ENCODE results near the gene S1PR2. TPM values are rescaled to one million over a fixed set of nuclear protein-coding genes. Genes with fewer than 3 reads are reported as not detected.

The S1PR2 gene
- total and polyA plus RNA-seq, 2 donors (not counting 3 experiments of a cell fraction or from before 2014, with no cell fraction given) = 0.70 to 1.0 TPM

GRCh38 chr19:10211061-10211460 is 20.1 kb downstream of the S1PR2 start:
- H3K36me3 ChIP-seq (ENCODE audit: control insufficient read depth in 2 of 2, extremely low read depth in 1 of 2, insufficient read depth in 2 of 2, low read length in 2 of 2) = no peaks in the 10 kb centered on the region
- no peak overlapping the region for H2AFZ ChIP-seq (ENCODE audit: low read depth, low read length)
- dilution Hi-C loops (cut with MboI; ENCODE audit: extremely low pct_ligation_motif_present, low sequenced_read_pairs) = no loop called here
- H3K79me2 ChIP-seq (ENCODE audit: control insufficient read depth, insufficient read depth, low read length) = no peaks in the 10 kb centered on the region
- intact Hi-C loops (cut with micrococcal nuclease) = no loop called here
- FAIRE-seq (no peak), DNase-seq (ENCODE audit: low read depth, low spot score) (no peak)
- H3K9me3 ChIP-seq (replicated peaks; ENCODE audit: control insufficient read depth, insufficient read depth, low read length) = no peaks in the 10 kb centered on the region
- CTCF ChIA-PET = interaction anchor here (1.4 to 2.5 kb wide), 2 partner anchors 18 to 39 kb away, joined by 6 to 10 read pairs; no protein-coding TSS in a partner anchor
- peaks cover 0 to 1% of the 10 kb centered on the region in 2 experiments for H3K27me3 ChIP-seq (ENCODE audit: control insufficient read depth in 2 of 2, insufficient read depth in 2 of 2, low read length in 2 of 2)
- no peaks in the 10 kb centered on the region for H3K4me1 ChIP-seq (ENCODE audit: control insufficient read depth, extremely low read depth, insufficient read depth, low read length)
- no peak overlapping the region for H3K9ac ChIP-seq (replicated peaks; ENCODE audit: extremely low read depth, insufficient read depth, low read length)
- H3K9me1 ChIP-seq (replicated peaks; ENCODE audit: control insufficient read depth, extremely low read depth, insufficient read depth, low read length) = no peaks in the 10 kb centered on the region
- no peak overlapping the region for H3K27ac ChIP-seq (ENCODE audit: insufficient read depth, low read depth, low read length)
- no peaks in the 10 kb centered on the region for H4K20me1 ChIP-seq (replicated peaks; ENCODE audit: control insufficient read depth, extremely low read depth, insufficient read depth, low read length)
- BruUV-seq (replicated peaks) = no TSS peak
- TF ChIP-seq, protein P1, sequence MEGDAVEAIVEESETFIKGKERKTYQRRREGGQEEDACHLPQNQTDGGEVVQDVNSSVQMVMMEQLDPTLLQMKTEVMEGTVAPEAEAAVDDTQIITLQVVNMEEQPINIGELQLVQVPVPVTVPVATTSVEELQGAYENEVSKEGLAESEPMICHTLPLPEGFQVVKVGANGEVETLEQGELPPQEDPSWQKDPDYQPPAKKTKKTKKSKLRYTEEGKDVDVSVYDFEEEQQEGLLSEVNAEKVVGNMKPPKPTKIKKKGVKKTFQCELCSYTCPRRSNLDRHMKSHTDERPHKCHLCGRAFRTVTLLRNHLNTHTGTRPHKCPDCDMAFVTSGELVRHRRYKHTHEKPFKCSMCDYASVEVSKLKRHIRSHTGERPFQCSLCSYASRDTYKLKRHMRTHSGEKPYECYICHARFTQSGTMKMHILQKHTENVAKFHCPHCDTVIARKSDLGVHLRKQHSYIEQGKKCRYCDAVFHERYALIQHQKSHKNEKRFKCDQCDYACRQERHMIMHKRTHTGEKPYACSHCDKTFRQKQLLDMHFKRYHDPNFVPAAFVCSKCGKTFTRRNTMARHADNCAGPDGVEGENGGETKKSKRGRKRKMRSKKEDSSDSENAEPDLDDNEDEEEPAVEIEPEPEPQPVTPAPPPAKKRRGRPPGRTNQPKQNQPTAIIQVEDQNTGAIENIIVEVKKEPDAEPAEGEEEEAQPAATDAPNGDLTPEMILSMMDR (IDR thresholded peaks at IDR 0.05; ENCODE audit: extremely low read depth in 1 of 2, insufficient read depth in 1 of 2, low read depth in 1 of 2, low read length in 2 of 2) = no peak
- no peak for TF ChIP-seq GATA2 (IDR thresholded peaks at IDR 0.05; ENCODE audit: insufficient read depth, insufficient read length, low read depth, low read length)
- TF ChIP-seq EZH2 (IDR thresholded peaks at IDR 0.05; ENCODE audit: borderline replicate concordance, low read depth, low read length, severe bottlenecking) = no peak
- no peak for TF ChIP-seq MYC (IDR thresholded peaks at IDR 0.05; ENCODE audit: low read depth, low read length)
- TF ChIP-seq POLR2A (IDR thresholded peaks at IDR 0.05; ENCODE audit: low read depth, low read length) = no peak
- TF ChIP-seq JUN (IDR thresholded peaks at IDR 0.05; ENCODE audit: borderline replicate concordance, insufficient read depth, insufficient read length, low read depth) = no peak
- no peak for TF ChIP-seq FOS (IDR thresholded peaks at IDR 0.05; ENCODE audit: borderline replicate concordance, insufficient read depth, low read length)
- POLR2A ChIA-PET = no interaction called here
- H3K4me3 ChIP-seq (replicated peaks in 1 of 3; ENCODE audit: insufficient read depth in 1 of 3, low read depth in 1 of 3, low read length in 3 of 3) = no peak overlapping the region
- H3K4me2 ChIP-seq (ENCODE audit: insufficient read depth, low read length) = no peak overlapping the region
